Measurements from ENCODE around the gene FCN1. TPM values are rescaled to one million over a fixed set of nuclear protein-coding genes. Genes with fewer than 3 reads are reported as not detected.

Gene FCN1
- total RNA-seq, 1 donor from 2014 or later: not detected

GRCh38 chr9:134855900-134856377, 61.8 kb downstream of the FCN1 start:
- Mint-ChIP-seq H3K9me3 (ENCODE audit: unreplicated experiment) (no peaks in the 10 kb centered on the region), H3K4me3 (ENCODE audit: unreplicated experiment) (no peak overlapping the region), H3K27ac (ENCODE audit: unreplicated experiment) (no peak overlapping the region), H3K36me3 (ENCODE audit: low read depth, unreplicated experiment) (no peaks in the 10 kb centered on the region), H3K4me1 (ENCODE audit: unreplicated experiment) (no peaks in the 10 kb centered on the region), H3K27me3 (ENCODE audit: unreplicated experiment) (no peaks in the 10 kb centered on the region)
- TF ChIP-seq CTCF (IDR thresholded peaks at IDR 0.05; ENCODE audit: unreplicated experiment): no peak
- no peak for DNase-seq (ENCODE audit: low spot score)

Other genes starting within 250 kb of the FCN1 start
- gene FCN2, start 37.1 kb downstream of the FCN1 start, total RNA-seq (ENCODE audit: unreplicated experiment): not detected
- 0.74 TPM for gene OLFM1, start 169.8 kb upstream of the FCN1 start, total RNA-seq (ENCODE audit: unreplicated experiment)